HepG2 (cell line): ENCODE results near the gene FUT1. TPM values are rescaled to one million over a fixed set of nuclear protein-coding genes. Genes with fewer than 3 reads are reported as not detected.

Experiments
- ARID4A ChIP-seq: sonication (generic); formaldehyde crosslinking; IDR thresholded peaks from 2 replicates; pipeline ENCODE4 v1.5.0; 2020; ENCODE audit warnings: mild to moderate bottlenecking, missing genetic modification reagents, borderline replicate concordance
- ARNT2 ChIP-seq: sonication (generic); formaldehyde crosslinking; IDR thresholded peaks from 2 replicates; pipeline ENCODE4 v1.8.0; 2022; ENCODE audit warnings: mild to moderate bottlenecking, low read depth, missing genetic modification reagents, moderate library complexity
- BRD4 ChIP-seq: sonication (generic); formaldehyde crosslinking; IDR thresholded peaks from 2 replicates; pipeline ENCODE4 v1.4.0; 2020; ENCODE audit warnings: missing genetic modification reagents
- HES4 ChIP-seq: sonication (generic); formaldehyde crosslinking; IDR thresholded peaks from 2 replicates; pipeline ENCODE4 v1.9.0; 2021; ENCODE audit warnings: mild to moderate bottlenecking, missing genetic modification reagents, borderline replicate concordance
- HOXA3 ChIP-seq: sonication (generic); formaldehyde crosslinking; IDR thresholded peaks from 2 replicates; pipeline ENCODE4 v1.5.0; 2020; ENCODE audit warnings: missing genetic modification reagents
- KLF11 ChIP-seq: IDR thresholded peaks from 2 replicates; pipeline ENCODE4 v1.6.1; 2016; ENCODE audit warnings: missing compliant biosample characterization
- MZF1 ChIP-seq: sonication (generic); formaldehyde crosslinking; IDR thresholded peaks from 2 replicates; pipeline ENCODE4 v1.8.1; 2023; ENCODE audit warnings: mild to moderate bottlenecking, missing genetic modification reagents, borderline replicate concordance
- NFYC ChIP-seq: IDR thresholded peaks from 2 replicates; pipeline ENCODE4 v1.6.1; 2016; ENCODE audit warnings: missing genetic modification reagents, missing compliant biosample characterization
- POLR2AphosphoS5 ChIP-seq: IDR thresholded peaks from 2 replicates; pipeline ENCODE4 v1.6.1; 2012; ENCODE audit warnings: low read depth, low read length
- RBFOX2 ChIP-seq: fragments of 200-400 bp; formaldehyde crosslinking; IDR thresholded peaks from 2 replicates; pipeline ENCODE4 v1.6.1; 2017; ENCODE audit warnings: low read depth, mild to moderate bottlenecking, low read length
- SIN3A ChIP-seq: IDR thresholded peaks from 2 replicates; pipeline ENCODE4 v1.6.1; 2011; ENCODE audit warnings: low read depth, mild to moderate bottlenecking, control low read depth, low read length, borderline replicate concordance
- SKI ChIP-seq: fragments of 450-650 bp; IDR thresholded peaks from one replicate; pipeline ENCODE4 v1.6.1; 2018; ENCODE audit warnings: mild to moderate bottlenecking; ENCODE audit not compliant: partially characterized antibody
- TAF1 ChIP-seq: sonication (generic); formaldehyde crosslinking; IDR thresholded peaks from 2 replicates; pipeline ENCODE4 v1.4.0; 2020; ENCODE audit warnings: missing genetic modification reagents
- TBL1XR1 ChIP-seq: fragments of 150-350 bp; IDR thresholded peaks from 2 replicates; pipeline ENCODE4 v1.6.1; 2014; ENCODE audit warnings: borderline replicate concordance, low read length; ENCODE audit not compliant: partially characterized antibody
- ZBTB43 ChIP-seq: sonication (generic); formaldehyde crosslinking; conservative IDR thresholded peaks from 2 replicates; pipeline ENCODE4 v1.4.0; 2020; ENCODE audit warnings: missing genetic modification reagents
- ZNF33B ChIP-seq: sonication (generic); formaldehyde crosslinking; IDR thresholded peaks from 2 replicates; pipeline ENCODE4 v1.5.1; 2020; ENCODE audit warnings: mild to moderate bottlenecking, missing genetic modification reagents
- ZNF432 ChIP-seq: sonication (generic); formaldehyde crosslinking; IDR thresholded peaks from 2 replicates; pipeline ENCODE4 v1.5.0; 2020; ENCODE audit warnings: missing genetic modification reagents, mild to moderate bottlenecking, borderline replicate concordance
- ZNF547 ChIP-seq: sonication (generic); formaldehyde crosslinking; IDR thresholded peaks from 2 replicates; pipeline ENCODE4 v1.5.1; 2020; ENCODE audit warnings: mild to moderate bottlenecking, missing genetic modification reagents
- ZNF556 ChIP-seq: sonication (generic); formaldehyde crosslinking; IDR thresholded peaks from 2 replicates; pipeline ENCODE4 v1.4.0; 2020; ENCODE audit warnings: mild to moderate bottlenecking, missing genetic modification reagents, borderline replicate concordance
- ZNF564 ChIP-seq: sonication (generic); formaldehyde crosslinking; IDR thresholded peaks from 2 replicates; pipeline ENCODE4 v1.8.1; 2023; ENCODE audit warnings: mild to moderate bottlenecking, missing genetic modification reagents
- ZNF747 ChIP-seq: sonication (generic); formaldehyde crosslinking; IDR thresholded peaks from 2 replicates; pipeline ENCODE4 v1.8.1; 2023; ENCODE audit warnings: missing genetic modification reagents, mild to moderate bottlenecking, borderline replicate concordance
- ZNF761 ChIP-seq: sonication (generic); formaldehyde crosslinking; conservative IDR thresholded peaks from 2 replicates; pipeline ENCODE4 v1.4.0; 2020; ENCODE audit warnings: mild to moderate bottlenecking, missing genetic modification reagents
- polyA plus RNA-seq, 8 experiments: library from polyadenylated mRNA; depleted of rRNA in 3 of 8; stranded (reverse) in 7 of 8; unstranded in 1 of 8; fragments of >200 nt; fragmentation: Illumina TruSeq in 4 of 8; extraction: Trizol in 4 of 8; gene quantifications; 2 replicates each; pipeline versions ENCODE4 v1.2.1 to v1.2.3, GENCODE V29; 2011 to 2016; ENCODE audit warnings: low read depth in 4 of 8, missing spikeins in 1 of 8, mixed read lengths in 1 of 8; ENCODE audit not compliant: insufficient read depth in 1 of 8
- total RNA-seq, 5 experiments: library from RNA; depleted of rRNA; stranded (reverse); fragments of >200 nt; fragmentation: Illumina TruSeq; extraction: Trizol; gene quantifications; 2 replicates each; pipeline ENCODE4 v1.2.3, GENCODE V29; 2016; ENCODE audit warnings: low read depth in 1 of 5

FUT1 gene
- total and polyA plus RNA-seq, 2 of the 13 experiments (the other 11 are each of a cell fraction or from before 2014, with no cell fraction given) = 0.07 to 1.1 TPM

DNA sequence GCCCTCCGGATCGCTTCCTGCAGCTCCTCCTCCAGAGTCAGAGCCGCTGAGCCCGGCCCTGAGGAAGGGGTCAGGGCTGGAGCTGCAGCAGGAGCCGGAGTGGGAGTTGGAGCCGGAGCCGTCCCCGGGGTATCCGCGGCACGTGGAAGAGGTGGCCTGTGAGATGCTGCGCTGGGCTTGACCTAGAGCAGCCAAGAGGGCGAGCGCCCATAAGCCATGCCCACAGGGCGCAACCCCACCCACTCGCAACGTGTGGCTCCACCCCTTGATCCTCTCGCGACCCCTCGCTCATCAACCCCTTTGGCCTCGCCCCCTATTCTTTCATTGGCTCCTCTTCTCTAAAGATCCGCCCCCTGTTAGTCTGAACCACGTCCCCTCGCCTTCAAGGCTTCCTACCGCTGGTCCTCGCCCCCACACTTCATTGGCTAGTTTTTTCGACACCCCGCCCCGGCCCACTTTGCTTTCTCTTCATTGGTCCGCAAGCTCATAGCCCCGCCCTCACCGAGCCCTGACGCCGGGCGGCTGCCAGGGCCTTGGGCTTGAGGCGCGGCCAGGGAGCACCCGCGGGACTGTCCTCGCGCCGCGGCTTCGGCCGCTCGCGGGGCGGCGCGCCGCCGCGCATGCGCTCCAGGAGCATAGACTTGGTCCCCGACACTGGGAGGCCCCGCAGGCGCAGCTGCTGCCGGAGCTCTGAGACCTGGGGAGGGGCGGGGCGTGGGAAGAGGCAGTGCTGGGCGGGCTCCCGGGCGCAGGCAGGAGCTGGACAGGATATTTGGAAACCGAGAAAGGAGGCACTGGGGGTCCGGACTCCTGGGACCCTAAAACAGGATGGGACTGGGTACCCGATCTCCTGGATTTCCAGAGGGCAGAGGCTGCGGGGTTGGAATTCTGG is 38.3 kb downstream of the FUT1 start (continued):
- peak; percentile 30; the same call in 1 of the 2 replicates for TF ChIP-seq ARID4A (CRISPR knock-in tag)
- peak; percentile 58; the same call in 1 of the 2 replicates for TF ChIP-seq TAF1 (CRISPR knock-in tag)
- peak; percentile 74; the same call in 1 of the 2 replicates for TF ChIP-seq ZBTB43 (CRISPR knock-in tag)
- no peak for TF ChIP-seq ZNF564
- TF ChIP-seq KLF11 (CRISPR knock-in tag) = 0 out of 2 replicates have a peak, but pooled peaks have one; percentile 42
- TF ChIP-seq ZNF761 = peak; percentile 67; the same call in 1 of the 2 replicates
- TF ChIP-seq ZNF547 (CRISPR knock-in tag) = peak; percentile 61; the same call in 1 of the 2 replicates
- peak; percentile 17 for TF ChIP-seq SKI
- no peak for TF ChIP-seq TBL1XR1
- peak; percentile 37; the same call in 1 of the 2 replicates for TF ChIP-seq ARNT2
- TF ChIP-seq SIN3A = no peak
- TF ChIP-seq NFYC (CRISPR knock-in tag) = peak; percentile 88
- peak; percentile 75 for TF ChIP-seq RBFOX2
- no peak; the same call in 1 of the 2 replicates for TF ChIP-seq ZNF556
- TF ChIP-seq HOXA3 (CRISPR knock-in tag) = 0 out of 2 replicates have a peak, but pooled peaks have one; percentile 74
- 0 out of 2 replicates have a peak, but pooled peaks have one; percentile 38 for TF ChIP-seq HES4 (CRISPR knock-in tag)
- TF ChIP-seq ZNF747 (CRISPR knock-in tag) = peak; percentile 47; the same call in 1 of the 2 replicates
- TF ChIP-seq MZF1 (CRISPR knock-in tag) = no peak
- TF ChIP-seq ZNF33B = peak; percentile 44; the same call in 1 of the 2 replicates
- no peak for TF ChIP-seq BRD4 (CRISPR knock-in tag)
- TF ChIP-seq POLR2AphosphoS5 = peak; percentile 44
- no peak for TF ChIP-seq ZNF432
